ENCODE data around the gene CPT2.
A peak's percentile ranks its signal among the peaks of the same experiment; 100 is the strongest.

Gene CPT2

DNA sequence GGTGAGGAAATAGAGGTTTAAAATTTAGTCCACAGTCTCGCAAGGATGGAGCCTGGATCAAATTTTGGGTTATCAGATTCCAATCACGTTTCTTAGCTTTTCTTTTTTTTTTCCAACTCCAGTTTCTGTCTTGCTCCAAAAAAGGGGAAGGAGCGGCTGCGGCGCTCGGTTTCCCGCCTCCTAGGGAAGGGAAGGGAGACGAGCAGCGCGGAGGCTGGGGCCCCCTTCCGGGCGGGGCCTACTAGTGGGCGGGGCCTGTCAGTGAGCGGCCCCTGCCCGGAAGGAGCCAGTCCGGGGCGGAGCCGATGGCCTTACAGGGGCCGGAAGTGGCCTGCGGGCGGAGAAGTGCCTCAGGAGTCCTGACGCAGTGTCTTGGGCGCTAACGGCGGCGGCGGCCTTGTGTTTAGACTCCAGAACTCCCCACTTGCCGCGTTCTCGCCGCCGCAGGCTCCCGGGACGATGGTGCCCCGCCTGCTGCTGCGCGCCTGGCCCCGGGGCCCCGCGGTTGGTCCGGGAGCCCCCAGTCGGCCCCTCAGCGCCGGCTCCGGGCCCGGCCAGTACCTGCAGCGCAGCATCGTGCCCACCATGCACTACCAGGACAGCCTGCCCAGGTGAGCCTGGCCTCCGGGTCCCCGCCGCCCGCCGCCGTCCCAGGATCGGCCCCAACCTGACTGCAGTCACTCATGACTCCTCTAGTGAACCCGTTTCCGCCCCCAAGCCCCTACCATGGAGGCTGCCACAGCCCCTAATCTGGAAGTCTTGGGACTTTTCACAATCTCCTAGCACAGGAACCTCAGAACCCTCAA is at the start of gene CPT2:
Gene CPT2 (plus strand): TSS at position 340 of the 806 bp plus-strand sequence. CDS start 120 bp downstream, at position 460.
- DNase-seq: peak; percentile 84 to 92

DNA sequence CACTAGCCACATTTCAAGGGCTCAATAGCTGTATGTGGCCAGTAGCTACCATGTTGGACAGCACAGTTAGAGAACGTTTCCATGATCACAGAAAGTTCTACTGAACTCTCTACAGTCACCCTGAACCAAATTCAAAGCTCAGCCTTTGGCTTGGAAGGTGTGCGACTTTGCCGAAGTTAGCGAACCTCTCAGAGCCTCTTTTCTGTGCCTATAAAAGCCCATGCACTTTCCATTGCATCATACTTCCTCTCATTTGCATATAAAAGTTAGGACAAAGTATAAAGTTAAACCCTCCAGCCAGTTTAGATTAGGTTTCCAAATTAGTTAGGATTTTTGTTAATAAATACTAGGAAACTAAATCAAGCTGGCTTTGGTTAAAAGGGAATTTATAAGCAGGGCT is 49.5 kb upstream of the CPT2 start:
- DNase-seq: no peak

DNA sequence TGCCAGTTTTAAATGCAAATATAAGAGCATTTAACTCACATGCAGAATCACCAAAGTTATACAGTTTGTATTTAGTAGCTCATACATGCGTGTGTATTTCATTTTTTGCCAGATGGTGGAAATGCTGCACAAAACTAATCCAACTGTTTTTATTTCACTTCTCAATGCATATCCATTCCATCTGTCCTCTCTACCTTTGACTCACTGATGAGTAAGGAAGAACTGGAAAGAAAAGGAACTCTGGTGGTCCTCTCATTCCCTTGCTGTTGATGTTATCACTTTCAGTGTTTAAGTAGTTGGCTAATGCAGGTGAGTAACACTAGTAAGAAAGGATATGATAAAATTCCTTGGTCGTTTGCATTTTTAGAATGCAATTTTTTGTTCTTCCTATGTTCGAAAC is 48.5 kb upstream of the CPT2 start:
- peak in 1 of 2 experiments; percentile 54 for DNase-seq

DNA sequence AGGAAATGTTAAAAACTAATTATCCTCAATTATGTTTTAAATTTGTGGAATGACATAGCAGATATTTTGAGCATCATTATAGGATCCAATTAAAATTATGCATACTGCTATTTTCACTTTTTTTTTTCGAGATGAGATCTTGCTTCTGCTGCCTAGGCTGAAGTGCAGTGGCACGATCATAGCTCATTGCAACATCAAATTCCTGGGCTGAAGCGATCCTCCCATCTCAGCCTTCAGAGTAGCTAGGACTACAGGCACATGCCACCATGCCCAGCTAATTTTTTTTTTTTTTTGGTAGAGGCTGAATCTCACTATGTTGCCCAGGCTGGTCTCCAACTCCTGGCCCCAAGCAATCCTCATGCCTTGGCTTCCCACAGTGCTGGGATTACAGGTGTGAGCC is 42.9 kb upstream of the CPT2 start:
- no peak for DNase-seq

DNA sequence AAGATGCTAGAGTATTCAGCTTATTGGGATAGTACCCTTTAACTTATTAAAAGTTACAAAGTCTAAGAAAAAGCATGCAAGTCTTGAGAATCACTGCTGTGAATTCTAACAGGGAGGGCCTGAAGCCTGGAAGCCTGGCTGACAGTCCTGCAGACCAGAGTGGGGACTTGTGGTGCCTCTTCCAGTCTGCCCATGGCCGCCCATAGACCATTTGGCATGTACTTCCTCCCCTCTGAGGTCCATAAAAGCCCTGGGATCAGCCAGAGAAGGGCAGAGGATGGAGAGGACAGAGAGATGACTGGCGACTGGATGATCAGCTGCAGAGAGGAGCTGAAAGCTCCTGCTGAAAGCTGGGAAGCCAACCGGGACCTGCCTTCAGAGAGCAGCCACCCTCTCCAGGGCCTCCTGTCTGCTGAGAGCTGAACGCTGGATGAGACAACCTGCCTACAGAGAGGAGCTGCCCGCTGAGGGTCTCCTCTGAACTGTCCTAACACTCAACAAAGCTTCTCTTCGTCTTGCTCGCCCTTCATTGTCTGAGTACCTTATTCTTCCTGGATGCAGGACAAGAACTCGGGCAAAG is 41.7 kb upstream of the CPT2 start:
- no peak for DNase-seq

DNA sequence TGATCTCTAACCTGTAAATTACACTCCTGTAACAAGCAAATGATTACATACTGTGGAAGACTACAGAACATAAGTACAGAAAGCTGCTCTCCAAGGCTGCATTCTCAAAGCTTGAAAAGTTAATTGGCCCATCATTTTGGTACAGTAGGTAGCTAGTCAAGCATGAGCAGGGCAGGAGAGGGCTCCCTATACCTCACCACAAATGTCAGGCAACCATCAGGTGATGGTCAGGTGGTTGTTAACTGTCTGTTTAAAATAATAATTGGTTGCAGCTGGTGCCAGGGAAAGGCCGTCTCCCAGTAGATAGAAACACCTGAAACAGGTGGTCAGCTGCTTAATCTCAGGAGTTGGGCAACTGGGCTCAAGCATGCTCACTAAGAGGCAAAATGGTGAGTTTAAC is 41.1 kb upstream of the CPT2 start:
- no peak for DNase-seq

DNA sequence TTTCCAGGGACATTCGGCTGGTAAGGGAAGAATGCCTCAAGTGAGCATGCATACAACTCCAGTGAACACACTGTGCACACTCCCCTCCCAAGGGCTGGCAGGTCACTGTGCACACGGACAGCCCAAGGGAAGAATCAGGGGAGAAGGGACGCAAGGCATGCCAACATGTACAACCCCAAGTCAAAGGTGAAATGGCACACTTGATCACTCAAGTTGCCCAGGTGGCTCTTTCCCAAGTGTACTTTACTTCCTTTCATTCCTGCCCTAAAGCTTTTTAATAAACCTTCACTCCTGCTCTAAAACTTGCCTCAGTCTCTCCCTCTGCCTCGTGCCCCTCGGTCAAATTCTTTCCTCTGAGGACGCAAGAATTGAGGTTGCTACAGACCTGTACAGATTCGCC is 40.7 kb upstream of the CPT2 start:
- DNase-seq: no peak

DNA sequence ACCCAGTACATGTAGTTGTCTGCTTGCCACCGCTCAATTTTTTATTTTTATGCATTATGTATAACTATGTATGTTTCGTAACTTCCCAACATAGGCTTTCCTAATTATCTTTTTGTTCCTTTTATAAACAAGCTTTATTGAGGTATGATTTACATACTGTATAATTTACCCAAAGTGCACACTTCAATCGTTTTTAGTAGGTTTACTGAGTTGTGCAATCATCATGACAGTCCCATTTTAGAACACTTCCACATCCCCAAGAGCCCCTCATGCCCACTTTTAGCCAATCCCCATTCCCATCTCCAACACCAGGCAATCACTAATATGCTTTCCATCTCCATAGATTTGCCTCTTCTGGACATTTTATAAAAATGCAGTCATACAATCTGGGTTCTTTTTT is 39.8 kb upstream of the CPT2 start:
- no peak for DNase-seq

DNA sequence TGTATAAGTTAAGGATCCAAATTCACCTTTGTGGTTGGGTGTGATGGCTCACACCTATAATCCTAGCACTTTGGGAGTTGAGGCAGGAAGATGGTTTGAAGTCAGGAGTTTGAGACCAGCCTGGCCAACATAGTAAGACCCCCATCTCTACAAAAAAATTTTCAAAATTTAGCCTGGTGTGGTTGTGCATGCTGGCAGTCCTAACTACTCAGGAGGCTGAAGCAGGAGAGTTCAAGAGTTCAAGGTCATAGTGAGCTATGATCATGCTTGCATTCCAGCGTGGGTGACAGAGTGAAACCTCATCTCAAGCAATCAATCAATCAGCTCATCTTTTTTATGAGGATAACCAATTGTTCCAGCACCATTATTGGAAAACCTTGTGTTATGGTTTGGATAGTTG is 37.7 kb upstream of the CPT2 start:
- DNase-seq: no peak

DNA sequence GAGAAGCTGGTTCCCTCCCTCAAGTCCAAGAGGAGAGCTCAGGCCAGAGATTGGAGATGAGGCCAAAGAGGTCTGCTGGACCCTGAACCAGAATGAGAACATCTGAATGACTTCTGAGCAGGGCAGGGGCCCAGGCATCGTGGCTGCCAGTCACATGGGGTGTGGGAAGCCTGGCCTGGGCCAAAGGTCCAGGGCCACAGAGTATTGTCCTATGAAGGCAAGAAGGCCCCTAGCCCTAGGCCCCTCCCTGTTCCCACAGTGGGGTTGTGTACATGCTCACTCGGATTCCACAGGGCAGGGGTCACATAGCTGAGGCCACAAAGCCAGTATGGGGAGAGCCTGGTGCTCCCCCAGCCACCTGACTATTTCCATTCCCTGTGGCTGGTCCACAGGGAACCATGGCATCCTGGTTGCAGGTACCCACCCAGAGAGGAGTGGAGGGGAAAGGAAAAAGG is 35.7 kb upstream of the CPT2 start:
- DNase-seq: no peak

DNA sequence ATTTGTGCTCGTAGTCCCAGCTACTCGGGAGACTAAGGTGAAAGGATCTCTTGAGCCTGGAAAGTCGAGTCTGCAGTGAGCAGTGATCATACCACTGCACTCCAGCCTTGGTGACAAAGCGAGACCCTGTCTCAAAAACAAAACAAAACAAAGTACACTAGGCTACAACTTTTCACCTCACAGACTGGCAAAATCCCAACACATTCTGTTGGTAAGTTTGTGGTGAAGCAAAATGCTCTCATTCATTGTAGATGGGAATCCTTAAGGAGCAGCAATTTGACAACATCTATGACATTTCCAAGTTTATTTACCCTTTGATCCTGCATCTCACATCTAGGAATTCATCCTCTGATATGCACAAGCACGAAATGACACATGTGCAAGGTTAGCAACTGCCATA is 34.0 kb upstream of the CPT2 start:
- DNase-seq: no peak

DNA sequence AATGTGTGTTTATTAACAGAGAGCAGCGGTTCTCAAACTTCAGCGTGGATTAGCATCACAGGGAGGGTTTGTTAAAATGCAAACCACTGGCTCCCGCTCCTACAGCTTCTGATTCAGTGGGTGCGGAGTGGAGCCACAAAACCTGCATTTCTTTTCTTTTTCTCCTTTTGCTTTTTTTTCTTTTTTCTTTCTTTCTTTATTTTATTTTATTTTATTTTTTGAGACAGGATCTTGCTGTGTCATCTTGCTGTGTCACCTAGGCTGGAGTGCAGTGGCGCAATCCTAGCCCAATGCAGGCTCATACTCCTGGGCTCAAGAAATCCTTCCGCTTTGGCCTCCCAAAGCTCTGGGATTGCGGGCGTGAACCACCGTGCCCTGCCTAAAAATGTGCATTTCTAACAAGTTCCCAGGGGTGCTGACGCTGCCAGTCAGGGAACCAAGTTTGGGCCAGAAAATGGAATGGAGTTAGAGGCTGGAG is 33.3 kb upstream of the CPT2 start:
- no peak for DNase-seq

DNA sequence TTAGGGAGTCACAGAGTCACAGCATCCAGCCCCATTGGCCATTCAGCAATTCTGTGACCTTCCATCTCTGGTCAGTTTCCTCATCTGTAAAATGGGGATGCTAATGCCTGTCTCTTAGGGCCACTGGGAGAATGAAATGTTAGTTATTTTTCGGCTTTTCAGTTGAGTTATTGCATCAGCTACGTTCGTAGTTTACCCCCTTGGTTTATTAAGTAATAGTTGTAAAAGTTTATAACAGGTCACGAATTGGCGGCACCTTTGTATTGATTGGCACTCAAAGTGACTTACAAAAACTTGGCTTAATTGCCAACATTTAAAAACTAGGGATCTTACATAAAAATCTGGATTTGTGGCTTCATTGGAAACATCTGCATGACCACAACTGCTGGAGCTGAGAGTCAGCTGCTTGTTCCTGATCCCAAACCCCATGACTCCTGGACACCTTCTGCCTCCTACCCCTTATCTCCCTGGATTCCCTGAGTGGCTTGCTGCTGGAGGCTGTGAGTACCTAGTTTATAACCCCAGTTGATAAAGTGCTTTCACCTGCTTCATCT is 31.1 kb upstream of the CPT2 start:
- DNase-seq: no peak

DNA sequence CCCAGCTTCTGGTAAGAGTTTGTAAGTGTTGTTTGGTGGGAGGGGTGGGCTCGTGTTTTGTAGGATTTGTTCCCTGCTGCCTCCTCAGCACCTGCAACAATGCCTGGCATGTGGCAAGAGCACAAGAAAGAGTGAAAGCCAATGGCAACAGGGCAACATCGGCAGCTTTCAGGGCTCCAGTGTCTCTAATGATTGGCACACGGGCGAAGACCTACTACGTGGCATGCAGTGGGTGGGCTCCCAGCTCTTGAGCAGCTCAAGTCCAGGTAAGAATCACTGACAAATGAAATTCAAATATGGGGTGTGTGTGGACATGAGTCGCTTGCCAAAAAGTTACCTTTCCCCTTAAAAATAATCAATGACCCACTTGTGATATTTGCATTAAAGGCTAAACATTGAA is 30.3 kb upstream of the CPT2 start:
- DNase-seq: no peak

DNA sequence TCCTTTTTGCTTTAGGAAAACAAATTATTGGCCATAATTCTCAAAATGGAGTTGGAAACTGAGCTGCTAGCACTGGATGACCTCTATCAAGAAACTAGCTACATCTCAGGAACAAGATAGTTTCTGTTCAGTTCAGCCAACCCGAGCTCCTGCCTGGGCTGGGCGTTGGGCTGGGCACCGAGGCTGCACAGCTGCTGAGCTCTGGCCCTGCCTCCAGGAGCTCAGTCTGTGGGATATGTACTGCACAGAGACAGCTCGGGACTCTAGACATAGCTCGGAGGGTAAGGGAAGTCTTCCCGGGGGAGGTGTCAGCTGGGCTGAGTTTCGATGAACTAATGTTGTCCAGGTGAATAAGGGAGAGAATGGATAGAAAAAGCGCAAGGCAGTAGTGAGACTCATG is 29.7 kb upstream of the CPT2 start:
- DNase-seq: no peak

DNA sequence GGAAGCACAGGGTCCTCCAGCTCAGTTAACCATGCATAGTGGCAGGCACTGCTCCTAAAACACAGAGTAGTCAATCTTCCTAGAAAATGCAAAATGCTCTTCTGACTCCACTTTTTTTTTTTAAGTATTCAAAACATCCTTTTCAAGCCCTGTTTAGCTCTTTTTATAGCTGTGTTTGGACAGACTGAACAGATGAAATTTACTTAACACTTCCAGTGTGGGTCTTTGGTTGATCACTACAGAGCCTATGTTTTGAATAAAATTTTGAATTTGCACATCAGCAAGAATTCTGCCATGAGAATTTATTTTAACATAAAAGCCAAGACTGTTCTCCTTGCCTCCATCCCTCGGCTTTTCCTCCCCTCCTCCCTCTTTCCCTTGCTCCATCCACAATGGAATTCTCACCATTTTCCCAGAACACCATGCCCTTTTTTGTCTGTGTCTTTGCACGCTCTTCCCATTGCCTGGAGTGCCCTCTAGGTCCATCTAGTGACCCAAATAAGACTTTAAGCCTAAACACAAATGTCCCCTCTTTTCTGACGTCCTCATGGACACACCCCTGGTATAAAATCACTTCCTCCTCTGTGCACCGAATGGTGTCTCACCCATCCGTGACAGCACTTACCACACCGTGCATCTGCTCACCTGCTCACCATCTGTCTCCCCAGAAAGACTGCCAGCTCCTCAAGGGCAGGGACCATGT is 24.0 kb upstream of the CPT2 start:
- peak; percentile 97 to 98 for DNase-seq

DNA sequence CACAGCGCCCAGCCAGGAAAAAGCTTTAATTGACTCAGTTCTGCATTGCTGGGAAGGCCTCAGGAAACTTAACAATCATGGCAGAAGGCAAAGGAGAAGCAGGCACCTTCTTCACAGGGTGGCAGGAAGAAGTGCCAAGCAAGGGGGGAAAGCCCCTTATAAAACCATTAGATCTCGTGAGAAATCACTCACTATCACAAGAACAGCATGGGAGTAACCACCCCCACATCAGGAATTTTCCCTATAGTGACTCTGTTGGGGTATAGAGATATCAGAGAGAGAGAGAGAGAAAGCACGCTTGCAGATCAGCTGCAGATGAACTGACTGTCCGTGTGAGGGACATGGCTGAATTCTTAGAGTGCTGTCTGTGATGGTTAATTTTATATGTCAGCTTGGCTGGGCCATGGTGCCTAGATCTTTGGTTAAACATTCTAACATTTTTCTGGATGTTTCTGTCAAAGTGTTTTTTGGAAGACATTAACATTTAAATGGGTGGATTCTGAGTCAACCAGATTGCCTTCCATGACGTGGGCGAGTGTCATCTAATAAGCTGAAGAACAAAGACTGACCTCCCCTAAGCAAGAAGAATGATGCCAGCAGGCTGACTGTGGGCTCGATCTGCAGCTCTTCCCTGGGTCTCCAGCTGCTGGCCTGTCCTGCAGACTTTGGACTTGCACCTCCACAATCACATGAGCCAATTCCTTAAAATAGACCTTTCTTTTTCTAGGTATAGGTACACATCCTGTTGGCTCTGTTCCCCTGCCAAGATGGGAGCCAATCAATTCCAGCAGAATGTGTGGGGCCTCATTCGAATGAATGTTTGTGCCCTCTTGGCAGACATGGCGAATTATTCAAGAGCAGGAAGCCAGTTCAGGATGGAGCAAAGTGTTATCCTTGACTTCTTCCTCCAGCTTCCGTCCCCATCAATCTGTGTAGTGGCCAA is 21.4 kb upstream of the CPT2 start:
- no peak for DNase-seq

DNA sequence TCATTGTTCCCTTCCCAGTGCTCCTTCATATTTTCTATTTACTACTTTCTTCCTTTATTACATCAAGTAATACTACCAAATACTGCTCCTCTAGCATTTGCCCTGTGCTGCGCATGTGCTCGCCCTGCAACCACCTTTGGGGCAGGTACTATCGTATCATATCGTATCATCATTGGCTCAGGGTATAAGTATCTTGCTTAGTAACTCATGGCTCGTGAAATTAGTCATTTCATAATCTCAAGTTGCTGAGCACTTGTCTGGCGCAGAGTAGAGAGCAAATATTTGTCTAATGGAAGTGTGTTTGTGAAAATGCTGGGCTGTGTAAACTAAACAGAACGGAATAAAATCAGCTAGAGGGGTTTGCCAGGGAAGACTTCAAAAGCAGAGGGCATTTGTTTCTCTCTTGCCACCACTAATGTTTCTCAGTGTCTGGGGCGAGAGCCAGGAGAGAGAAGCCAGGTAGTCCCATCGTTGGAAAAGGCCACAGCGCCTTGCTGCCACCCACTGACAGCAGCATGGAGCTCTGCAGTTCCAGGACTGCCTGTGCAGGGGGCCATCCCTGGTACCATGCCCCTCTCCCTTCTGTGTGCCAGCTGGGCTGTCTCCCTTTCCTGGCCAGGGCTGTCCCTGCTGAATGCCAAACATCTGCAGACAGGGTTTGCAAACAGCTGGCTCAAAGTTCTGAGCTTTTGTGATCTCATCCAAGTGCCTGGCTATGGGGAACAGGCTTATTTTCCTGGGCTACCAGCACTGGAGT is 20.0 kb upstream of the CPT2 start:
- DNase-seq: peak; percentile 47 to 73

DNA sequence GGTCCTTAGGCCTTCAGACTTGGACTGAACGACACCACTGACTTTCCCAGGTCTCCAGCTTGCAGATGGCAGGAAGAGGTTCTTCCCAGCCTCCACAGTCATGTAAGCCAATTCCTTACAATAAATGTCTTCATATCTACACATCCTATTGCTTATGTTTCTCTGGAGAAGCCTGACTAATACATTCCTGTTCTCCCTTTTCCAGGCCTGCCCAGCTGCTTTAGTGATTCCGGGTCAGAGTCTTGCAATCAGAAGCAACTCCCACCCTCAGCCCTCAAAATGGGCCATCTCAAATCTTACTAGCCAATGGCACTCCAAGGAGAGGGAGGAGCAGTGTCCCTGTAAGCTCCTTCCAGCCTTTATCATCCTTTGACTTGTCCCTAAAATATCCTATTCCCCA is 16.4 kb upstream of the CPT2 start:
- no peak for DNase-seq

DNA sequence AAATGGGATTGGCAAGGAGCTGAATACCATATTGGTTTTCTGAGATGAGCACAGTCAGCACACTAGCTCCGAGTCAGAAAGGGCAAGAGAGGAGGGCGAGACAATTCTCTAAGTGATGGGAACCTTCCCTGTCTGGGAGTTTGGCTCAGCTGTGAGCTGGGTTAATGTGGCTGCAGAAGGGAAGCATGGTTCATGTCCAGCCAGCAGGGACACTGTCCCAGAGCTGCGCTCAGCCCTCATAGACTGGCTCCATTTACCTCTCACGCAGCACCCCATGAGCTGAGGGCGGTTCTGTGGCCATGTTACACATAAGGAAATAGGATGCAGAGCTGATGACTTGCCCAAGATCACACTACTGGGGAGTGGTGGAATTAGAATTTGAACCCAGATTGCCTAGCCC is 15.7 kb upstream of the CPT2 start:
- DNase-seq: no peak

DNA sequence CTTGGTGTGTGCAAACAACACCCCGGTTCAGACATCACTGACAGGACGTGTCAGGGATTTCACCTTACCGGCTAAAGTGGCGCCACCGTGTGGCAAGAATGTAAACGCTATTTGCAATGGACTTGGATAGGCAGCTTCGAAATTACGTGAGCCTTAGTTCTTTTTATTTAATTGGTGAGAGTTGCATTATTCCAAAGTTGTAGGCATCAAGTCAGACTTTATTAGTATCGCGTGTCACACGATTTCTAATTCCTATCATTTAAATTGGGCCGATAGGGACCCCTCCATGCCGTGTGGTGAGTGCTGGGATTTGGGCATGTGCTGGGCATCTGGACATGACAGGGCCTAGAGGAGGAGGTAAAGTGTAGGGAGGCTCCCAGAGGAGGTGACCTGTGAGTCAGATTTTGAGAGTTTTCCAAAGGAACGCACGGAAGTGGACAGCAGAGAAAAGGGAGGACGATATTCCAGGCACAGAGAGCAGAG is 14.5 kb upstream of the CPT2 start:
- peak; percentile 68 to 77 for DNase-seq

DNA sequence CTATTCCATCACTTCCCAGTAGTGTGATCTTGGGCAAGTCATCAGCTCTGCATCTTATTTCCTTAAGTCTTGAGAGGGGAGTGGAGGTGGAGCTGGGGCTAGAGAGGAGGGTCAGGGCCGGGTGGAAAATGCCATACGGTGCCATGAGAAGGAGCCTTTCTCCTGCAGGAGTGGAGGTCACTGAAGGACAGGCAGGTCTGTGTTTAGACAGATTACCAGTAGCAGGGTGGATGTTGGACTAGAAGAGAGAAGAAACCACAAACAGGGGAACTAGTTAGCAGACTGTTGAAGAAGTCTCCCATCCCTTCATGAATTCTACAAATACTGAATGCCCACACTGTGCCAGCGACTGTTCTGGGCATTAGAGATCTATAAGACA is 13.9 kb upstream of the CPT2 start:
- DNase-seq: no peak

Data from NCI-H524 (cell line).